ENCODE data around the gene PGAP3.

Gene PGAP3

DNA sequence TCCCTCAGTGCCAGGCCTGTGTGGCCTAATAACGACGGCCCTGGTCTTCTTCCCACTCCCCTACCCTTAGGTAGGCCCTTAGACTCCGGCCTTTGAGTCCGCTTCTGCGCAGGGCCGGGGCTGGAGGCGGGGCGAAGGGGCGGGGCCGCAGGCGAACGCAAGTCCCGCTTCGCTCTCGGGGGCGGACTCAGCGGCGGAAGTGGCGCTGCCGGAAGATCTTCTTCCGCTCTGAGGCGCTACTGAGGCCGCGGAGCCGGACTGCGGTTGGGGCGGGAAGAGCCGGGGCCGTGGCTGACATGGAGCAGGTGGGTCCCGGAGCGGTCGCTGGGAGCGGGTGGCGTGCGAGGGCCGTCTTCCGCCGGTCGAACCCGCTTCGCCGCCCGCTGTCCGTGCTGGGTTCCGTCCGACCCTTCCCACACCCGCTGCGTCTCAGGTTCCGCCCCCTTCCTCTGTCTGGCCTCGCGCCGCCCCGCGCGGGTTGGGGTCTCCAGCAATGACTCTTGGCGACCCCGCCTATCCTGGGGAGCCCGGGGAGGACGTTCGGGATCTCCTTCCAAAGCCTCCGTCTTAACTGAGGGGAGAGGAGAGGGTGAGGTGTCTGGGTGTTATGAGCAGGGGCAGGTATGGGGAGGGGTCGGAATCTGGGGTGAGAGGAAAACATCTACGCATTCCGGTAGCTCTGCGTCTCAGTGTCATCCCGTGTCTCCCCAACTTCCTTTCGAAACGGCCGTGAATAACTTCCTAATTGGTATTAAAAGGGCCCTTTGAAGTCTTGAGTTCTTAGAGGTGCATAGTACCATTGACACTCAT is 50.7 kb downstream of the PGAP3 start, which contains the start of gene STARD3:
TSS of gene STARD3 (plus strand) at position 218 of the 810 bp plus-strand sequence. CDS start 16,388 bp downstream, outside the sequence.
- DNase-seq, result peak; percentile 81 to 93

DNA sequence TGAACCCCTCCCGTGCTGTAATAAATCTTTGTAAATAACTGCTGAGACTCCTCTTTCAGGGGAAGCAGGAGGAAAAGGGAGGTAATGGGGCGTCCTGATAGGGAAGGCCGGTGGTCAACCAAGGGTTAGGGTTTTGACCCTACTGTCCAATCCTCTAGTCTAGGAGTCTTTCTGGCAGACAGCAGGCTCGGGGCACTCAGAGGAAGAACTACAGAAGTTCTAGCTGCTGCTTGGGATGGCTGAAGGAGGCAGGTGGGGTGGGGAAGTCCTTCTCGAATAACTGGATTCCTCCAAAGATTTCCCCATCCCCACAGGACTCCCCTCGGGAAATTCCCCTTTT is 51.3 kb downstream of the PGAP3 start:
- no peak for DNase-seq

GRCh38 chr17:39635614-39636176 is 52.2 kb downstream of the PGAP3 start:
- no peak for DNase-seq

DNA sequence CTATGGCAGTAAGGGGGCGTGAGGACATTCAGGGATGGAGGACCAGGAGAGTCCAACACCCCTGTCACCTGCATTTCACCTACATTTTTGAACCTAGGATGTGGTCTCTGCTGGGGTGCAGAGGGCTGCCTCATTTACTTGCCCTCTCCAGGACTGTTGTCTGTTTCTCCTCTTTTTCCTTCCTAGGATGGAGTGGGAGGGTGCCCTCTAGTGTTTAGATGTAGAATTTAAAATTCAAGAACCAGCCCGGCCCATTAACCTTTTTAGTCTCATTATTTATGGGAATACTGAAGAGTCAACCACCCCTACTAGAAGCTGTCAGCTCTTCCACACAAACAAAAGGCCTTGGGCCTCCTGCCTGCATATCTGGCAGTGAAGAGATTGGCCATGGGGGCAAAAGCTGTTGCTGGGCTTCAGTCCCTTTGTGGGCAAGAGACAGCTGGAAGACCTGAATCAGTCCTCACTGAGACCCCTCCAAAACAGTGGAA is 53.4 kb downstream of the PGAP3 start:
- DNase-seq, result peak; percentile 33 to 61

DNA sequence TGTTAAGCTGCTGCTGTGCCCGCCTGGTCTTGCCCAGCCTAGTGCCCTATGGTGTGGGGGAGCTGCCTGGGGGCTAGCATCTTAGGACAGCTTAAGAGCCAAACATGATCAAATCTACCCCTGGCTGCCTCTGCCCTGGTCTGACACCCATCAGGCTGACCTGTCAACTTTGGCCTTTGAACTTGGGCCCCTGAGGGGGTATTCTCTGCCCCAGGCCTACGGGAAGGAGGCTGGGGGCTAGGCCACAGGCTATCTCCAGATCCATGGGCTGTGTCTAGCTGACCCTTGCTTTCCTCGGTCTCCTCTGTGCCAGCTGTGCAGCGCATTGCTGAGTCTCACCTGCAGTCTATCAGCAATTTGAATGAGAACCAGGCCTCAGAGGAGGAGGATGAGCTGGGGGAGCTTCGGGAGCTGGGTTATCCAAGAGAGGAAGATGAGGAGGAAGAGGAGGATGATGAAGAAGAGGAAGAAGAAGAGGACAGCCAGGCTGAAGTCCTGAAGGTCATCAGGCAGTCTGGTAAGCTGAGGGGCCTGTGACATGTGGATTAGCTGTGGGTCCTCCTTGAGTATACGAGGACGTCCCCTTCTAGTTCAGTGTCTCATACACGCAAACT is 54.2 kb downstream of the PGAP3 start:
- DNase-seq, result no peak

DNA sequence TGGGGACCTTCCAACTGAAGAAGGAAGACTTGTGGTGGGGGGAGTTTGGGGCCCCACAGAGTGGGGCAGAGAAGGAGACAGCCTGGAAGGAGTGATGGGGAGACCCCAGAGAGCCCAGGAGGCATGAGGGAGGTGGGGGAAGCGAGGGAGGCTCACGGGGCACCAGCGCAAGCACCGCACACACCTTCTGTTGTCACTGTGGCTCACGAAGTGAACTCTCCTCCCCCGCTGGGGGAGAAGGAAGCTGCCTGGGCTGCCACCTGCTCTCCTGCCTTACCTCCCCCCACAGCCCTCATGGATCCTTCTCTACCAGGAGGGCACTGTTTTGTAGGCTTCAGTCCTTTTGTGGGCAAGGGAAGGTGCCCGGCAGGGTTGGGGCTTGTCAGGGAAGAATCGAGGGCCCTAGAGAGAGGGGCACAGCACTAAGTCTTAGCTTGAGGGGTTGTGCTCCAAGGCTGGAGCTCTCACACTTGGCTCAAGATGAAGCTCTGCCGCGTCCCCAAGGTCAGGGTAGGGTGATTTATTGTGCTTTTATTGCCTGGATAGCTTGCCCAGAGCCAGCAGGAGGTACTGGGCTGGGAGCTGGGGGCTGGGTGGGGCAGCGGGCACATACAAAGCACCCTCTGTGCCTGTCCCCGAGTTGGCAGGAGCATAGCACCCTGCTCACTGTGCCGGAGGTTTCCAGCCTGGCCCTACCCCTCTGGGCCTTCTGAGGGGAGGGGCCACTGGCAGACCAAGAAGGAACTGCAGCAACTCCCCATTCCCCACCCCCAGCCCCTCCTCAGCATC is 55.5 kb downstream of the PGAP3 start:
- no peak for DNase-seq

DNA sequence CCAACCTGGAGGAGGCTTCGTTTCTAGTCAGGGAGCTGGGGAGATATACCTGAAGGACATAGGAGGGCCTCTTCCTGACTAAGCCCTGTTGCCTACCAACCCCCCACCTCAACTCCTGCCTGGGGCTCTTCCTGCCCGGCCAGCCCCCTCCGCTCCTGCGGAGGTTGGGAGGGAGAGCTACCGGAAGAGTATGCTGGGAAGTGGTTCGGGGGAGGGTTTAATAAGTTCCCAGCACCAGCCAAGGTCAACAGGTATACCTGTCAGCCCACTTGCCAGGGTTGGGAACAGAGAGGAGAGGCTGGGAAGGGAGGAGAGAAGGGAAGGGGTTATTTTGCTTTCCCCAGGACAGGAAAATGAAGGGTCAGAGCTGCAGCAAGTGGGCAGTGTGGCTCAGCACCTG is 56.5 kb downstream of the PGAP3 start:
- no peak for DNase-seq

DNA sequence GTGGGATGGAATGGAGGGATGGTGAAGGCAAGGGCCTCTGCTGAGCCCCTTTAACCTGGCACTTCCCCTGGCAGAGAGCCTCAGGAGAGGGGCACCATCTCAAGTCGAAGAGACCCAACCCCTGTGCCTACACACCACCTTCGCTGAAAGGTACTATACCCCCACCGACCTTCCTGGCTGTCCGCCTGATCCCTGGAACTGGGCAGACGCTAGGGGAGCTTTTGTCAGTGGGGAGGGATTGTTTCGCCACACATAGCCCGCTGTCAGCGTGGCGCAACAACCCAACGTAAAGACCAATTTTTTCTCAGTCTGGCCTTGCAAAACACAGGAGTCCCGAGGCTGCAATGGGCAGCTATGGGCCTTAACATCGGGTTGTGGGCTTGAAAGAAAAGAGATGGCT is 58.0 kb downstream of the PGAP3 start:
- DNase-seq, result peak; percentile 86

GRCh38 chr17:39629494-39629880 is 58.4 kb downstream of the PGAP3 start:
- DNase-seq, result no peak

DNA sequence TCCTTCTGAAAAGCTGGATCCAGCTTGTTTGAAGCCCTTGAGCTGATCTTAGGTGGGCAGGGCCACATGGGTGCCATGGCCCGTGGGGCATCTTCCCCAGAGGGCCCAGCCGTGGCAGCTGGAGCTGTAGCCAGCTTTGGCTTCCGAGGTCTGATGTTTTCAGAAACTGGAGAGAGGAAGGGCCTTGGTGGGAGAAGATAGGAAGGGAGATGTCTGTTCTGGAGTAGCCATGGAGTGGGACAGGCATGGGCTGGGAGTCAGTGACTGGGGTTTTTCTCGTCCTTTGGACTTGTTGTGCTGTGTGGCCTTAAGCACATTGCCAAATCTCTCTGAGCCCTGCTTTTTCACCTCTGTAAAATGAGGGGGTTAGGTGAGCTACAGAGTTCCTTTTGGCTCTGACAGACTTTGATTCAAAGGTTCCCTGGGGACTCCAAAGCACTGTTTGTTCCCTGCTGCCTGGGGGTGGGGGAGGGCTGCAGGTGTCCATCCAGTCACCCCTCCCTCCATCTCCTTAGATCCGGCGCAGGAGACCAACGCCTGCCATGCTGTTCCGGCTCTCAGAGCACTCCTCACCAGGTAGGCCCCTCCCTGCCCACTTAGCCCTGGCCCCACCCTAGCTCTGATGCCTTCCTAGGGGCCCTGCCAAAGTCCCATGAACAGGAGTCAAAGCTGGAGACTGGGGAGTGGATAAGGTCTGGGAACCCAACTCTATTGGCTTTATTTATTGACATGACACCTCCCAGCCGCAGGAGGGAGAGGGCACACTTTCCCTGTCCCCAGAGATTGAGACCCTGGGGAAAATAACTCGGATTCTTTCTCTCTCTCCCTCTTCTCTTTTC is 59.0 kb downstream of the PGAP3 start:
- DNase-seq, result no peak

DNA sequence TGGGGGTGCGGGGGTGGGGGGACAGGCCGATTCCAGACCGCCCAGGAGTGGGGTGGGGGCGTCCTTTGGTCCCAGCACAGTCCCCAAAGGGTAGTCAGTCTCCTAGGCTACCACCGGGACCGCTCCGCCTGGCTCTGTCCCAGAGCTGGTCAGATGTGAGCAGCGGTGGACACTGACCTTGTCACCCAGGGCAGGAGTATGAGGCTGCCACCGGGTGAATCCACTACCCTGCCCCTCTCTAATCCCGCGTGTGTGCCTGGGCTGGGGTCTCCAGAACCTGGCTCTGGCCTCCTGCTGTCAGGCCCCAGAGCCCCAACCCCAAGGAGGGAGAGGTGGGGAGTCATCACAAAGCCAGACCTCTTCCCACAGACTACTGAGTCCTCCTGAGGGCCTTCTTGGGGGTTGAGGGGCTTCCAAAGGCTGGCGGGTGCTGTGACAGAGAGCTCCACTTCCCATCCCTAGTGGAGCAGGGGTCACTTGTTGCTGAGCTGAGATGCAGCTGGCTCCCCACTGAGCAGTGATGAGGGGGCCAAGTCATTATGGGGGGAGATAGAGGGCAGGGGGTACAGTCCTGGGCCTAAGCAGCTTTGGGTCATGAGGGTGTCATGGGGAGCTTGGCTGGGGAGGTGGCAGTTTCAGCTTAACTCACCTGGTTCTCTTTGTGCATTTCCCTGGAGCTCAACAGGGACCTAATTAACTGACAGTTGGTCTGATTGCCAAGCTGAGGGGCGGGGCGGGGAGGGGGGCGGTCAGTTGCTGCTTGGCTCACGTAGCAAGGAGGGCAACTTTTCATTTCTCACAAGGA is 59.9 kb downstream of the PGAP3 start:
- no peak for DNase-seq

- no peak for DNase-seq
Observed at GRCh38 chr17:39627047-39627711, 60.7 kb downstream of the PGAP3 start.

- DNase-seq, result no peak
Observed at GRCh38 chr17:39626171-39627046, 61.4 kb downstream of the PGAP3 start, which contains the start of gene PPP1R1B. PPP1R1B (plus strand) TSS chr17:39626952; CDS start chr17:39627393, 441 bp downstream.

- DNase-seq, result no peak
Observed at GRCh38 chr17:39625198-39625785, 62.6 kb downstream of the PGAP3 start.

DNA sequence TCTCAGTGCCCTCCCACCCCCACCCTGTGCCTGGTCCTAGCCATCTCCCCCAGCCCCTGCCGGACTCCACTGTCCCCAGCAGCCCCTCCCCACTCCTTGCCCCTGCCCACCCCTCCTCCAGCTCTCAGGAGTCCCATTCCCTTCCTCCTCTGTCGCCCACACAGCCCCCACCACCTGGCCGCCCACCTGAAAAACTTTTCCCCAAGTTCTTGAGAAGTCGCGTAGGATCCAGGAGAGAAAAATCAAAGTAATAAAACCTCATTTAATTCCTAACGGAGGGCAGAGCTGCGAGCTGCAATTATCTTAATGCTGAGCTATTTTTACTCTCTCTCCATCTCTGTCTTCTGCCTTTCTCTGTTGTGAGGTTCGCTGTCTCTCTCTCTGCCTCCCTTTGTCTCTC is 63.5 kb downstream of the PGAP3 start:
- DNase-seq, result no peak

DNA sequence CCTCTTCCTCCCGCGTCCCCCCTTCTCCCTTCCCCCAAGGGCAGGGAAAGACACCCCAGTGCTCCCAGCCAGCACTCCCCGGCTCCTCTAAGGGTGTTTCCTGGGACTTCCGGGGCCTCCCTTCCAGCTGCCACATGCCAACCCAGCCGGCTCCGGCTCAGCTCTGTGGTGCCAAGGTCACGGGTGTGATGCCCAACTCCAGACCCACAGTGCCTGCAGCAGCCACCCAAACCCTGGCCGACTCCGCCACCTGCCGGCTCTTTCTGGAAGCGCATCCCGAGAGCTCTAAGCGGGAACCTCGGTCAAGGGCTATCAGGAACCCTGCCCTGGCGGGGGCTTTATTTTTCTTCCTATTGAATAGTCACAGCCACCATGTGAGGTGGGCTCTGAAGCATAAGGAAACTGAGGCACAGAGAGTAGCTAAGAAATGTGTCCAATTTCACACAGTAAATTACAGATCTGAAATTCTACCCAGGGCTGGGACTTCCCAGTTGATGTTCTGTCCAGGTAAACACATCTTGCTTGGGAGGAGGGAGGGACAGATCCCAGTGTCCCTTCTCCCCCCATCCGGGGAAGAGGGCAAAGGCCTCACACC is 64.4 kb downstream of the PGAP3 start:
- DNase-seq, result peak; percentile 79 to 88

DNA sequence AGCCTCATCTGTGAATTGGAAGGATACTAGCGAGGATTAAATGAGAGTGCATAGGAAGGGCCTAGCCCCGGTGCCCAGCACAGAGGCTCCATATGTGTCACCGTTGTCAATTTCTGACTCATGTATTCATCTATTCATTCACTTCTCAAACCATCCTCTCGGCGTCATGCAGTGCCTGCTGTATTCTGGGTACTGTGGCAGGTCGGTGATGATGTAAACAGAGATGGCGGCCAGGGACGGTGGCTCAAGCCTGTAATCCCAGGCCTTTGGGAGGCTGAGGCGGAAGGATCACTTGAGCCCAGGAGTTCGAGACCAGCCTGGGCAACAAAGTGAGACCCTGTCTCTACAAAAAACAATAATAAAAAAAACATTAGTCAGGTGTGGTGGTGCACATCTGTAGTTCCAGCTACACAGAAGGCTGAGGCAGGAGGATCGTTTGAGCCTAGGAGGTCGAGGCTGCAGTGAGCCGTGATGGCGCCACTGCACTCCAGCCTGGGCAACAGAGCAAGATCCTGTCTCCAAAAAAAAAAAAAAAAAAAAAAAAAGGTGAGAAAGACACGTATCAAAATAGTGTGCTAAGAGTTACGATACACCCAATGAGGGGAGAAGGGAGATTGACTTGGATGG is 65.4 kb downstream of the PGAP3 start:
- no peak for DNase-seq

All from inflammatory macrophage (primary cell).